ENCODE measurements around the gene SLC35F1. TPM values are rescaled to one million over a fixed set of nuclear protein-coding genes. Genes with fewer than 3 reads are reported as not detected.

Gene SLC35F1
- total and polyA plus RNA-seq, 7 donors, result 0.04 to 0.32 (median 0.14) TPM; not detected in 1

- no peak overlapping the region for H3K27ac ChIP-seq
- TF ChIP-seq CTCF (IDR thresholded peaks at IDR 0.05), result no peak
Measured at GRCh38 chr6:118298476-118299427, 391.7 kb downstream of the SLC35F1 start.

GRCh38 chr6:118299457-118299856, 392.4 kb downstream of the SLC35F1 start:
- no peak for TF ChIP-seq CTCF (IDR thresholded peaks at IDR 0.05)
- Histone ChIP-seq H3K4me1 (peaks cover 16% of the 10 kb centered on the region), H3K27me3 (ENCODE audit: insufficient read depth in 3 of 3, low read length in 2 of 3) (no peaks in the 10 kb centered on the region), H3K27ac (no peak overlapping the region), H3K4me3 (no peak overlapping the region), H3K36me3 (ENCODE audit: insufficient read depth in 1 of 2, low read depth in 1 of 2) (no peaks in the 10 kb centered on the region), H3K9me3 (no peaks in the 10 kb centered on the region)
- 58 to 72% (median 66%) methylated on average over 4 of the region's 4 CpGs for WGBS, 3 donors
- ATAC-seq, result no peak
- no peak for DNase-seq
- intact Hi-C loops (cut with DNase I), result loop anchor here in 1 of 2 donors (5.0 kb wide), 2 partner anchors 33 to 73 kb away; no protein-coding TSS in a partner anchor

More at GRCh38 chr6:118298476-118299427, 391.7 kb downstream of the SLC35F1 start:
- DNase-seq (no peak), ATAC-seq (no peak)
- H3K4me3 ChIP-seq, result no peak overlapping the region
- no peaks in the 10 kb centered on the region for H3K27me3 ChIP-seq (ENCODE audit: insufficient read depth in 3 of 3, low read length in 2 of 3)
- H3K36me3 ChIP-seq (ENCODE audit: insufficient read depth in 1 of 2, low read depth in 1 of 2), result no peaks in the 10 kb centered on the region
- intact Hi-C loops (cut with DNase I), result loop anchor here in 1 of 2 donors (5.0 kb wide), 2 partner anchors 34 to 74 kb away; no protein-coding TSS in a partner anchor
- WGBS, 3 donors, result 71 to 77% (median 71%) methylated on average over 8 of the region's 8 CpGs
- H3K9me3 ChIP-seq, result no peaks in the 10 kb centered on the region
- H3K4me1 ChIP-seq, result peaks cover 23% of the 10 kb centered on the region

GRCh38 chr6:118304321-118304720, 397.3 kb downstream of the SLC35F1 start:
- no peaks in the 10 kb centered on the region for H3K27me3 ChIP-seq (ENCODE audit: insufficient read depth in 3 of 3, low read length in 2 of 3)
- no peaks in the 10 kb centered on the region for H3K36me3 ChIP-seq (ENCODE audit: insufficient read depth in 1 of 2, low read depth in 1 of 2)
- TF ChIP-seq CTCF (IDR thresholded peaks at IDR 0.05), result no peak
- no peak overlapping the region for H3K4me3 ChIP-seq
- H3K27ac ChIP-seq, result no peak overlapping the region
- intact Hi-C loops (cut with DNase I), result no loop called here
- peaks cover 16% of the 10 kb centered on the region for H3K4me1 ChIP-seq
- ATAC-seq (no peak), DNase-seq (no peak)
- H3K9me3 ChIP-seq, result no peaks in the 10 kb centered on the region
- 77 to 90% (median 84%) methylated on average over 1 of the region's 1 CpG for WGBS, 3 donors

- no peak for TF ChIP-seq CTCF (IDR thresholded peaks at IDR 0.05)
- 87 to 100% (median 91%) methylated on average over 1 of the region's 1 CpG for WGBS, 3 donors
- intact Hi-C loops (cut with DNase I), result no loop called here
- H3K4me1 ChIP-seq, result peaks cover 19% of the 10 kb centered on the region
- DNase-seq (no peak), ATAC-seq (no peak)
- no peaks in the 10 kb centered on the region for H3K27me3 ChIP-seq (ENCODE audit: insufficient read depth in 3 of 3, low read length in 2 of 3)
- H3K27ac ChIP-seq, result no peak overlapping the region
- no peak overlapping the region for H3K4me3 ChIP-seq
- H3K9me3 ChIP-seq, result no peaks in the 10 kb centered on the region
- no peaks in the 10 kb centered on the region for H3K36me3 ChIP-seq (ENCODE audit: insufficient read depth in 1 of 2, low read depth in 1 of 2)
Measured at GRCh38 chr6:118305081-118305480, 398.0 kb downstream of the SLC35F1 start.
